ENCODE data around the gene ILF3.

ILF3 gene

DNA sequence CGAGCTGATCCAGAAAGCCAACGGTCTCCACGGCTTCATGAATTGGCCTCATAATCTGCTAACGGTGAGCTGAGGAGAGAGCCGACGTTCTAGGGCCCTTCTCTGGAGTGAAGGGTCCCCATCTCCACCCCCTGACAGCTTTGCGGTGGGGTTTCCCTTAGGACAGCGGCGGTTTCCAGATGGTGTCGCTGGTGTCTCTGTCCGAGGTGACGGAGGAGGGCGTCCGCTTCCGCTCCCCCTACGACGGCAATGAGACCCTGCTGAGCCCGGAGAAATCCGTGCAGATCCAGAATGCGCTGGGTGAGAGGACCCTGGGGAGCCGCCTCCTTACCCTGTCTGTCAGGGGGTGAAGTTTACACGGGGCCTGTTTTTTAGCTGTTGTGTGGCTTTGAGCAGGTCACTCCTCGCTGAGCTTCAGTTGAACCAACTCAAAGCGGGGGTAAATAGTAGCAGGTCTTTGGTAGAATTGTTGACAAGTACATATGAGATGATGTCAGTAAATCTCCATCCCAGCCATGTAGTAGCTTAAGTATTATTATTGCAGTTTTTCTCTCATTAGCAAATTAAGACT is 47.9 kb downstream of the ILF3 start:
- no peak for DNase-seq

DNA sequence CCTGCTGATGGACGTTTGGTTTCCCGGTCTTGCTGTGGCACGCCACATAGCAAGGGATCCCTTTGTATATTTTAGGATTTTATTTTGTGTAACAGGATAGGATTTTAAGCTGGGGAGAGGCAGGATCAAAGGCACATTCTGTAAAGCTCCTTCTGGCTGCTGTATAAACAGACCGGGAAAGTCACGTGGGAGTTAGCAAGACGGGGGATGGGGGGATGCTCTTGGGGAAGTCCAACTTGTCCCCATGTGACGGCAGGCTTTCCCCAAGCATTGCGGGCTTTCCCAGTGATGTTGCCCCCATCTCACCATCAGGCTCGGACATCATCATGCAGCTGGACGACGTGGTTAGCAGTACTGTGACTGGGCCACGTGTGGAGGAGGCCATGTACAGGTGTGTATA is 52.8 kb downstream of the ILF3 start:
- no peak for DNase-seq

DNA sequence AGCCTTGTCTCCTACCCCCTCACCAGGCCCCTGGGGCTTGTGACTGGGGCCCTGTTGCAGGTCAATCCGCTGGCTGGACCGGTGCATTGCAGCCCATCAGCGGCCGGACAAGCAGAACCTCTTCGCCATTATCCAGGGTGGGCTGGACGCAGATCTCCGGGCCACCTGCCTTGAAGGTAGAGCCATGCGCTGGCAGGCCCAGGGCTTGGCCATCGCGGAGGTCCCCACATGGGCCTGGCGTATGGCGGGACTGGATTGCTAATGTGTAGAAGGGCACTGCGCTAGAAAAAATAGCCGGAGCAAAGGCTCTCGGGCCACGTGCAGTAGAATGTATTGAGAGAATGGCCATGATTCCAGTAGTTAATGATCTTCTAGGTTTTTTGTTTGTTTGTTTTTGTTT is 53.3 kb downstream of the ILF3 start:
- no peak for DNase-seq

GRCh38 chr19:10708291-10708690 is 54.1 kb downstream of the ILF3 start:
- DNase-seq: no peak

DNA sequence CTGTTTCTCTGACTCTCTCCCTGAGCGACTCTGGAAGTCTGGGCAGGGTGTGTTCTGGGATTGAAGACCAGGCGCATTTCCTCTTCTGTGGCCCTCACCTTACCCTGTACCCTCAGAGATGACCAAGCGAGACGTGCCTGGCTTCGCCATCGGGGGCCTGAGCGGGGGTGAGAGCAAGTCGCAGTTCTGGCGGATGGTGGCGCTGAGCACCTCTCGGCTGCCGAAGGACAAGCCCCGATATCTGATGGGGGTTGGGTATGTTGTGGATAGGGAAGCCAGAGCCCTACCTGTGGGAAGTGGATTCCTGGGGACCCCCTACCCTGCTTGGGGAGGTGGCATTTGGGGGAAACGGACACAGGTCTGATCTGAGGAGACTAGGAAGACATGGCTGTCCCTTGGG is 57.9 kb downstream of the ILF3 start:
- DNase-seq: no peak

DNA sequence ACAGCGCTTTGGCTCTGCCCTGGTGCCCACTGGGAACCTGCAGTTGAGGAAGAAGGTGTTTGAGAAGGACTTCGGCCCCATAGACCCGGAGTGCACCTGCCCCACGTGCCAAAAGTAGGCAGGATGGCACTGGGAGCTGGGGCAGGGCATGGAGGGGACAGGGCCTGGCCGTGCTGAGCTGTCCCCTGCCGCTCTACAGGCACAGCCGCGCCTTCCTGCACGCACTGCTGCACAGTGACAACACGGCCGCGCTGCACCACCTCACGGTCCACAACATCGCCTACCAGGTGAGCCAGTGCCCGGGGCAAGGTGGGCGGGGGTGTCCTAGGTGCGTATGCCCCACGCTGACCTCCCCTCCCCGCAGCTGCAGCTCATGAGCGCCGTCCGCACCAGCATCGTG is 58.6 kb downstream of the ILF3 start:
- DNase-seq: no peak

- DNase-seq: no peak
Measured at GRCh38 chr19:10713317-10713716, 59.2 kb downstream of the ILF3 start.

DNA sequence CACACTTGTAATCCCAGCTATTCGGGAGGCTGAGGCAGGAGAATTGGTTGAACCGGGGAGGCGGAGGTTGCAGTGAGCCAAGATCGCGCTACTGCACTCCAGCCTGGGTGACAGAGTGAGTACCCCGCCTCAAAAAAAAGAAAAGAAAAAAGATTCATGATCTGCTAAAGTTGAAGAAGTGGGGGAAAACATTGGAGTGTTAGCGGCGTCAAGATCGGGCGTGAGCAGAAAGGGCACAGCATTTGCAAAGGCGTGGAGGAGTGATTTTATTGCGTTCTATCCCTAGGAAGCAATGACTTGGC is 62.9 kb downstream of the ILF3 start:
- DNase-seq: no peak

DNA sequence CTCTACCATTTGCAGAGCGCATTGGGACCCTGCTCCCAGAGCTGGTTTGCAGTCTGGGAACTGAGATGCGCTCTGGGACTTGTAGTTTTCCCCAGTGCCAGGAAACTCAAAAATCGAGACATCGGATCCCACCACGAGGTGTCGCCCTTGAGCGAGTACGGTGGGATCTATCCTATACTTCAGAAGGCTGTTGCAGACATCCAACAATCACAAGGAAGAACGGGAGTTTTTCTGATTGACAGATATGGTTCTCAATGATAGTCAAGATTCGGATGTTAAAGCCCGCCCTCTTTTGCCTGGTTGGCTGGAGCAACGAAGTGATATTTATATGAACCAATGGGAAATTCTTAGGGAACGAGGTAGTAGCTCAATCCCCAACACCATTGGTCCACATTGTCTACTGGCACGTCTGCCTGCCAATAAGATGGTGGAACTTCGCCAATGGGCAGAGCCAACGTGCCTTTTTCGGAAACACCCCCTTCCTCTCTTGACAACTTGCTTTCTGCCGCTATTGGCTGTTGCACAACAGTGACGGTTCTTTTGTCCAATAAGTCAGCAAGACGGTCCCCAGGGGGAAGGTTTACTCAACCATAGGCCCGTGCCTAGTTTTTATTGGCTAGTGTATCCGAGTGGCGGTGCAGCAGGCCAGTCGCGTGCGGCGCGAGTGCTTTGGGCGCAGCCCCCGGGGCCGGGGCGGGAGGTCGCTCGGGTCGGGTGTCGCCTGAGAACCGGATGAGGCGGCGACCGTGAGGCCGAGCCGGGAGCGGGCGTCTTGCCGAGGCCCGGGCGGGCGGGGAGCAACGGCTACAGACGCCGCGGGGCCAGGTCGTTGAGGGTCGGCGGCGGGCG is 63.4 kb downstream of the ILF3 start, which contains the start of gene DNM2:
TSS of gene DNM2 (plus strand) at position 724 of the 849 bp plus-strand sequence. CDS start 164 bp downstream, outside the sequence.
- DNase-seq: peak; percentile 100

GRCh38 chr19:10718205-10719196 is 64.4 kb downstream of the ILF3 start:
- DNase-seq: peak; percentile 53

DNA sequence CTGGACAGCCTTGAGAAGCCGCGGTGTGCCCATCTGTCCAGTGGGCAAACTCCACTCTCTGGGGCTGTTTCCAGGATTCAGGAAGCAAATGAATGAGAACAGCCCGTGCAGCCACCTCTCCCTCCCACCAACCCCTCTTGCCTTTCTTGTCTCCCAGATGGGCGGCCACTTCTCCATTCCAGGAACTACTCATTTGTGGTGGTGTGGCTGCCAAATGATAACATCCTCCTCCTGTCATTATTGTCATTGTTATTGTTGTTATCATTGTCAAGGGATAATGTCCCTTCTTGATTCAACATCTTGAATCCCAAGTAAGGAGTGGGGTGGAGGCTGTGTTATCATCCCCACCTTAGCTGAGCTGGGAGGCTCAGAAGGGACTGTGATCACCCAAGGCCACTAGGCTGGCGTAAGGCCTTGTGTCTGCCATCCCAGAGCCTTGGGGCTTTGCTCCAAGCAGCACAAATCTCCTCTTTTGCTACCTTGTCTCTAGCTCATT is 65.4 kb downstream of the ILF3 start:
- DNase-seq: no peak

DNA sequence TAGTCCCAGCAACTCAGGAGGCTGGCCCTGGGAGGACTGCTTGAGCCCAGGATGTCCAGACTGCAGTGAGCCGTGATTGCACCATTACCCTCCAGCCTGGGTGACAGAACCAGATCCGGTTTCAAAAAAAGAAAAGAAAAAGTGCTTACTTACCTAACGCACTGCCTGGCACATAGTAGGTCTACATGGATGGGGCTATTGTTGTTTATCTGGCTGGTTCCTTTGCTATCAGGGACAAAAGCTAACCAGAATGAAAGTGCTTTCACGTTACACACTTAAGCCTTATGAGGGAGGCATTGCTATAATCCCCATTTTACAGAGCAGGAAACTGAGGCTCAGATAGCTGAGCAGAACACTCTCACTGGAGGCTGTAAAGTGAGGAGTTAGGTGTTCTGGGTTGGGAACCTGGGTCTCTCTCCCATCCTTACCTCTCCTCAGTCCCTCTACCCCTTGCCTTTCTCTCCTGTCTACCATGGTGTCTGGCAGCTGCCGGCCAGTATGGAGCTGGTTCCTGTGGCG is 66.5 kb downstream of the ILF3 start:
- no peak for DNase-seq

DNA sequence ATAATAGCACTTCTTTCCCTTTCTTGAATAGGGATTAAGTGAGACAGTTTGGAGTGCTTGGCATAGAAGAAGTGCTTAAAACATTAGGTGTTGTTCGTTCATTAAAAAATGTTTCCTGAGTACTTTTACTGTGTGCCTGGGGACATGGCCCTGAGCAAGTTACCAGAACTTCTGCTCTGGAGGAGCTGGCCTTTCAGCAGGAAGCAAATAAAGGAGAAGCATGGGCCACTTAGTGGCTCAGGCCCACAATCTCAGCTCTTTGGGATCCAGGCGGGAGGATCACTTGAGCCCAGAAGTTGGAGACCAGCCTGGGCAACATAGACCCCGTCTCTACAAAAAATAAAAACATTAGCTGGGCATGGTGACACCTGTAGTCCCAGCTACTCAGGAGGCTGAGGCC is 69.4 kb downstream of the ILF3 start:
- DNase-seq: no peak

GRCh38 chr19:10724573-10725071 is 70.5 kb downstream of the ILF3 start:
- DNase-seq: no peak

DNA sequence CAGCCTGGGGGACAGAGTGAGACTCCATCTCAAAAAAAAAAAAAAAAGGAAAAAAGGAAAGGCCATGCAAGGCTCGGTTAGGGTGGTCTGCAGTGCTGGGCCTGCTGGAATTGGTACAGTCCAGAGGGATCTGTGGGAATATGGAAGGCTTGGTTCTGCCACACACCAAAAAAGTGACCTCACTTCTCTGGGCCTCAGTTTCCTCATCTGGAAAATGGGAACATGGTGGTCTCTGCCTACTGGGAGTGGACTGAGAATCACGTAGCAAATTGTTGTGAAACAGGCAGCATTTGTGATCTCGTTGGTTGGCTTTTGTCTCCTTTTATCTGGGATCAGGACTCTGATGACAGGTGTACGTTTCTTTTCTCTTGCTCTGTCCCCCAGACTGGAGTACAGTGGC is 71.3 kb downstream of the ILF3 start:
- no peak for DNase-seq

DNA sequence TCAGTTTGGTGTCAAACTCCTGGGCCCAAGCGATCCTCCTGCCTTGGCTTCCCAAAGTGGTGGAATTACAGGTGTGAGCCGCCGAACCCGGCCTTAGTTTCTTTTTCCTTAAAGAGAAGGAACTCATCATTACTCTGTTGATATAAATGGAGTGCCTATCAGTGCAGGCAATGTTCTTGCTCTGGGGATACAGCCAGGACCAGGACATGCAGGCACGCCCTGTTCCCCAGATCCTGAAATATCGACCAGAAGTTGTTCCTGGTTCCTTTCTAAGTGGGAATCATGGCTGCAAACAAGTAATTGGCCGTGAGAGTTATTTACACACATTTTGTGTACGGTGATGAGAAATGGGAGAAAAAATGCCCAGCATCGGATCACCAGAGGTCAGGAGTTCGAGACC is 72.1 kb downstream of the ILF3 start:
- DNase-seq: no peak

GRCh38 chr19:10727685-10728201 is 73.6 kb downstream of the ILF3 start:
- DNase-seq: no peak

DNA sequence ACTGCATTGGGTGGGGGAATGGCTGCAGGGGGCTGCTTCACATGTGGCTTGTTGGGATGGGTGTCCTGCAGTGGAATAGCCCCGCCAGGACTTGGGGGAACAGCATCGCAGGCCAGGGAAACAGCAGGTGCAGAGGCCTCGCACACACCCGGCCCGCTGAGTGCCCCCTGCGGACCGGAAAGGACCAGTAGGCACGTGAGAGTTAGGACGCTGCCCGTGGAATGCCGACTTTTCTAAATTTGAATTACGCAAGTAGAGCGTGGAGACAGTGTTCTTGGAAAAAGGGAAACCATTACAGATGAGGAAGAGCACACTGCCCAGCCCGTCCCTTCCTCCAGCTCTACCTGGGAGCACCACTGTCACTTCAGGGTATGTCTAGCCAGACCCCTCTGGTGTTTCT is 75.3 kb downstream of the ILF3 start:
- DNase-seq: no peak

DNA sequence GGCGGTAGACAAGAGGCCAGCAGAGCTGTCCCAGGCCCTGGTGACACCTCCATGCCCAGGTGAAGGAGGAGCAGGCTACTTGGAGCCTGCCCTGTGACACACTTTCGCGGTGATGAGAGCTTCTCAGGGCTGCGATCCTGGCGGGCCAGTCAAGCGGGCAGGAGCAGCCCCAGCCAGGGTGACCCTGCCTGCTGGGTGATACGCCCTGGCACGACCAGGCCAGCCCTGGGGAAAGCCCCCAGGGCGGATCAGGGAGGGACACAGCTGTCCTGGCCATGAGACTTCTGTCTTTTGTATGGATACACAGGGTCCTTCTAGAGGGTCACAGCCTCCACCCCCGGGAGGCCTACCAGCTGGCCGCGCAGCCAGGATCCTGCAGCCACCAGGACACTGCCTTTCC is 76.8 kb downstream of the ILF3 start:
- no peak for DNase-seq

- DNase-seq: no peak
Measured at GRCh38 chr19:10735741-10736140, 81.6 kb downstream of the ILF3 start.

GRCh38 chr19:10736189-10736588 is 82.0 kb downstream of the ILF3 start:
- DNase-seq: no peak

- DNase-seq: no peak
Measured at GRCh38 chr19:10736916-10737551, 82.9 kb downstream of the ILF3 start.

All from CD4-positive, alpha-beta T cell treated with Interleukin-21 for 1 hour (primary cell).